Activated gamma-delta T cell (primary cell): ENCODE data around the gene ZNF43.
A peak's percentile ranks its signal among the peaks of the same experiment; 100 is the strongest.
"Not testable (repeated sequence)": the region's sequence is repeated elsewhere in the genome, so short reads cannot be mapped to it uniquely, and the experiment has no call there.

Source experiments
- DNase-seq: peaks from one replicate; lab custom pipeline; 2025; lab: John Stamatoyannopoulos, UW

ZNF43 gene

DNA sequence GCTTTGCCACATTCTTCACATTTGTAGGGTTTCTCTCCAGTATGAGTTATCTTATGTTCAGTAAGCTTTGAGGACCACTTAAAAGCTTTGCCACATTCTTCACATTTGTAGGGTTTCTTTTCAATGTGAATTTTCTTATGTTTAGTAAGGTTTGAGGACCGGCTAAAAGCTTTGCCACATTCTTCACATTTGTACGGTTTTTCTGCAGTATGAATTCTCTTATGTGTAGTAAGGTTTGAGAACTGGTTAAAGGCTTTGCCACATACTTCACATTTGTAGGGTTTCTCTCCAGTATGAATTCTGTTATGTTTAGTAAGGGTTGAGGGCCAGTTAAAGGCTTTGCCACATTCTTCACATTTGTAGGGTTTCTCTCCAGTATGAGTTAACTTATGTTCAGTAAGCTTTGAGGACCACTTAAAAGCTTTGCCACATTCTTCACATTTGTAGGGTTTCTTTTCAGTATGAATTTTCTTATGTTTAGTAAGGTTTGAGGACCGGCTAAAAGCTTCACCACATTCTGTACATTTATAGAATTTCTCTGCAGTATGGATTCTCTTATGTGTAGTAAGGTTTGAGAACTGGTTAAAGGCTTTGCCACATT lies 27.5 kb downstream of the ZNF43 start:
- not testable (repeated sequence) for DNase-seq

DNA sequence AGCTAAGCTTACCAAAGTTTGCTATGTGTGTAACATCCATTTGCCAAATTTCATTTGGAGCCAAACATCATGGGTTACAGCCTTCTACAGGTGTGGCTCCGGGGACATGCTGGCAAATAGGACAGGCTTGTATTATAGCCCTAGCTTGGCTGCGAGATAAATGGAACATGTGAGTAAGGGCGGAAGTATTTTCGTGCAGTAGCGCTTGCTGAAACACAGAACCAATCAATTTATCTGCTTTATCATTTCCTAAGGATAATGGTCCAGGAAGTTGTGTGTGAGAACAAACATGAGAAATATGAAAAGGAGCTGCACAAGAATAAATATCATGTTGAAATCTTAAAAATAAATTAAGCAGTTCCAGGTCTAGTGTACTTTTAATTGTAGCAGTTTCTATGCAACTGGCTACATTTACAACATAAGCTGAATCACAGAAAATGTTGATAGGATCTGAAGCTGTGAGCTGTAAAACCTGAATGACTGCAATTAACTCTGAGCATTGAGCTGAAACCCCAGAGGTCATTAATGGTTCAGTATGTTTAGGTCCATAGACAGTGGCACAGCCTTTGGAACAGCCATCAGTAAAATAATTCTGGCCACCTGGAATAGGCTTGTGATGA lies 46.4 kb downstream of the ZNF43 start:
- DNase-seq, result no peak

DNA sequence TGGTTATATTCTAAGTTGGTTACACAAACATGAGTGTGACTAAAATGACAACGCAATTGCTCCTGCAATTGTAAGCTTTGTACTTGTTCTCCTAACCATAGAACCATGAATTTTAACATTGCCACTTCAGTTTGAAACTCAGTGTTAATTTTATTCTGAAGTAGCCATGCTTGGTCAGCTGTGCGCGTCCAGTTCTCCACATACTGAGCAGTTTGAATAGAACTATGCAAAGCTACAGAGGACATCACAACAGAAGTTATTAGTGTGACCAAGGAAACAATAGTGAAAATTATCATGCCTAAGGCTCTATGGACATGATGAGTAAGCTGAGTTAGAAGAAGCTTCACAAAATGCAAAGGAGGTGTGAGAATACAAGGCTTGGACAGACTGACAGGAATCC lies 49.0 kb downstream of the ZNF43 start:
- no peak for DNase-seq

GRCh38 chr19:21775792-21776191 lies 60.2 kb downstream of the ZNF43 start:
- DNase-seq, result peak; percentile 5

DNA sequence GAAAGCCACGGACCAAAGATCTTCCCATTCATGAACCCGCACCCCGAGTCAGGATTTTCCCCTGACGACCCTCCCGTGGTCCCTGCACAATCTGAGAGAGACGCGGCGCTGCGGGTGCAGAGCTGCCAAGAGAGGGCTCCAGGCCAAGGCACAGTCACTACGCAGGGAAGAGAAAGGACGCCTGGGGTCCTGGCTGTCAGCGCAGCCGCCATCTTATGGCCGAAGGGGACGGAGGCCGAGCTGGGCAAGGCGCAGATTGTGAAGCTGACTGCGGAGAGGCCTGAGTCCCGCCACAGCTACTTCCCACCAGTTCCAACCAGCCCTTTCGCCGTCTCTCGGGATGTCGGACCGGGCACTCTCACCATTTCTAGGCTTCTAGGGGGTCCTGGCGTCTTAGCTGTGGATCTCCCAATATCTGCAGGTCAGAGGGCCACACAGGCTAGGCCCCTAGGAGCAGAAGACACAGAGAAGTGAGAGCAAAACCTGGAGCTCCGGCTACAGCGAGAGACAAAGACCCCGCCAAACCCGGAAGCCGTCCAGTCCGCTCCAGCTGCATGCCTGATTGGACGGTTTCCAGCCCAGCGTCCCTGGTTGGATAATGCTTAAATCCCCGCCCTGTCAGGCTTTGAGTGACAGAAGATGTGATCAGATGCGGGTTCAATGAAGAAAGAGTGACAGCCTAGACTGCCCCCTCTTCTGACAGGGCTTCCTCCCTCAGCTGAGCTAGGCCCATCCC lies 68.7 kb downstream of the ZNF43 start, which contains the start of gene ZNF100:
Gene ZNF100, minus strand, starts transcription at position 515 of the 736 bp plus-strand sequence. Its CDS starts 150 bp downstream, at position 365.
- peak; percentile 31 for DNase-seq

DNA sequence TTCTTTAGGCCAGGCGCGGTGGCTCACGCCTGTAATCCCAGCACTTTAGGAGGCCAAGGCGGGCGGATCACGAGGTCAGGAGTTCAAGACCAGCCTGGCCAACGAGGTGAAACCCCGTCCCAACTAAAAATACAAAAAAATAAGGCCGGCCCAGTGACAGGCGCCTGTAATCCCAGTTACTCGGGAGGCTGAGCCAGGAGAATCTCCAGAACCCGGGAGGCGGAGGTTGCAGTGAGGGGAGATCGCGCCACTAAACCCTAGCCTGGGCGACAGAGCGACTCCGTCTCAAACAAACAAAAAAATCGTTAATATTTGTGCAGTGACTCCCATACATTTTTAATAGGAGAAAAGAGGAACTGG lies 69.3 kb downstream of the ZNF43 start:
- not testable (repeated sequence) for DNase-seq

- no peak for DNase-seq
Measured at GRCh38 chr19:21765151-21765550, 70.8 kb downstream of the ZNF43 start.

- not testable (repeated sequence) for DNase-seq
Measured at GRCh38 chr19:21761547-21761946, 74.4 kb downstream of the ZNF43 start.

DNA sequence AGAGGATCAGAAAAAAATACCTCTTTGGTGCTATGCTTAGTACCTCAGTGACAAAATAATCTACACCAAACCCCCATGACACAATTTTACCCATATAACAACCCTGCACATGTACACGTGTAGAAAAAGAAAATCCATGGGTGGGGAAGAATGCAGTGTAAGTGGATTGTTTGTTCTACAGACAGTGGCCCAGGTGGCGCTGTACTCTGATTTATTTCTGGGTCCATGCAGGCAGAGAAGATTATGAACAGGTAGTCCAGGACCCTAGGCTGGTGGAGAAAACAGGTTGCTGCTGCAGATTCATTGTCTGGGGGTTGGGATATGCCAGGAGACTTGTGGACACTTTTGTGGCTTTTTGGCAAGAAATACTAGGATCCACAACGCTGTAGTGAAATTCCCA lies 77.7 kb downstream of the ZNF43 start:
- no peak for DNase-seq

DNA sequence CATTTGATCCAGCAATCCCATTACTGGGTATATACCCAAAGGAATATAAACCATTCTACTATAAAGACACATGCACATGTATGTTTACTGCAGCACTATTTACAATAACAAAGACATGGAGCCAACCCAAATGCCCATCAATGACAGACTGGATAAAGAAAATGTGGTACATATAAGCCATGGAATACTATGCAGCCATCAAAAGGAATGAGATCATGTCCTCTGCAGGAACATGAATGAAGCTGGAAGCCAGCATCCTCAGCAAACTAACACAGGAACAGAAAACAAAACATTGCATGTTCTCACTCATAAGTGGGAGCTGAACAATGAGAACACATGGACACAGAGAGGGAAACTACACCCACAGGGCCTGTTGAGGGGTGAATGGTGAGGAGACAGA lies 80.4 kb downstream of the ZNF43 start:
- not testable (repeated sequence) for DNase-seq
